Measurements from ENCODE around the gene SLC9A9. TPM values are rescaled to one million over a fixed set of nuclear protein-coding genes. Genes with fewer than 3 reads are reported as not detected.
A peak's percentile ranks its signal among the peaks of the same experiment; 100 is the strongest.

SLC9A9 gene
- total RNA-seq, 4 donors from 2014 or later: 13.4 to 15.0 (median 14.4) TPM

DNA sequence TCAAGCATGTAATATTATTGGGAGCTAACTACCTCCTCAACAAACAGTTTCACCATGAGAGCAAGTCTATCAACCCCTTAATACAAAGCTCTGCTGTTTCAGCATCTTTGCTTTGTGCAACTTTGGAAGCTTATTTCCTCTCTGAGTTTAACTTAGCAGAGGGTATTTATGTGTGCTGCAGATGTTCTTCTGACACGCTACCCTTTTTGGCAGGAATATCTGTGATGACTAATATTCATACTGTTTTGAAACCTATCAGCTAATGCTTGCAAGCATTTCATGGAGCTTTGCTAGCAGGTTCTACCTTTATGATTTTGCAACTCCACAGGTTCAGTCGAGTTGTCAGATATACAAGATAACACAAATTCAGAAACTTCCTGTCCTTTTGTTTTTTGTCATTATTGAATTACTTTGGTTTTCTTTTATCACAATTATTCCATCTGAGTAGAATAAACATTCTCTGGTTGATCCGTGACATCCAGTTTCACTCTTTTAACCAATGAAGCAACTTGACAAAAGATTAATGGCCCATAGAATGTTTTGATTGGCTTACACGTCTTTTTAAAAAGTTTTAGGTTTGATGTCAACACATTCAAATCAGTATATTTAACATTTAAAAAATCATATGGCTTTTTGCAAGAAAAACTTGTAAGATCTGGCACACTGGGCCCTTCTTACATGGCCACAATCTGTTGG, 1.7 kb upstream of the SLC9A9 start:
- Histone ChIP-seq H3K4me1 (peaks cover 0 to 35% (median 30%) of the 10 kb centered on the region in 4 donors), H3K9me3 (no peaks in the 10 kb centered on the region), H3K27ac (replicated peaks in 1 of 4) (no peak overlapping the region), H3K36me3 (no peaks in the 10 kb centered on the region), H3K27me3 (no peaks in the 10 kb centered on the region), H3K4me3 (no peak overlapping the region)
- WGBS: 24% methylated on average over 4 of the region's 4 CpGs
- intact Hi-C loops (cut with DNase I): loop anchor here (5.0 kb wide), 1 partner anchor 73 kb away; no protein-coding TSS in a partner anchor
- TF ChIP-seq POLR2A (IDR thresholded peaks at IDR 0.05; ENCODE audit: low read depth) (no peak), POLR2AphosphoS5 (IDR thresholded peaks at IDR 0.05) (peak in 1 of 2 donors; percentile 43)
- no peak for DNase-seq (ENCODE audit: extremely low spot score)

DNA sequence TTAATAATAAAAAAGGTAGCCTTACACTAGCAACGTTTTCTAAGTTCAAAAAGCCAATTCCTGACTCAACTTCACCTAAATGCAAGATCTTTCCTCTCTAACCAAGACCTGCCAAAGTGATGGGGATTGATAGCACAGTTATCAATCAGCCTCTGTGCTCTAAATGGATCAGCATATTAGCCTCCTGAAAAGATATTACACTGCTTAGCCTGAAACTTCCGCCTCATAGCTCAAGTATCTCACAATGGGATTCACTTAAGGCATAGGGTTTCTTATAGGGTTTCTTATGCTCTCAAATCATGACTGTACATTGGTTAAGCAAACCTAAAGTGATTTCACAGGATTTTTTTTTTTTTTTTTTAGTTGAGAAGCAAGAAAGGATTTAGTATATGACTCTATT, 436 bp upstream of the SLC9A9 start:
- DNase-seq (ENCODE audit: extremely low spot score): no peak
- no peak for TF ChIP-seq POLR2A (IDR thresholded peaks at IDR 0.05; ENCODE audit: low read depth)
- no peak for TF ChIP-seq POLR2AphosphoS5 (IDR thresholded peaks at IDR 0.05)
- intact Hi-C loops (cut with DNase I): loop anchor here (5.0 kb wide), 1 partner anchor 71 kb away; no protein-coding TSS in a partner anchor
- Histone ChIP-seq H3K4me3 (peak overlapping the region; percentile 62 to 73 (median 69)), H3K4me1 (peaks cover 0 to 38% (median 31%) of the 10 kb centered on the region in 4 donors), H3K36me3 (no peaks in the 10 kb centered on the region), H3K27me3 (no peaks in the 10 kb centered on the region), H3K9me3 (no peaks in the 10 kb centered on the region), H3K27ac (replicated peaks in 1 of 4) (peak overlapping the region in 3 of 4 donors; percentile 66 to 70 (median 66))
- 51% methylated on average over 2 of the region's 2 CpGs for WGBS

DNA sequence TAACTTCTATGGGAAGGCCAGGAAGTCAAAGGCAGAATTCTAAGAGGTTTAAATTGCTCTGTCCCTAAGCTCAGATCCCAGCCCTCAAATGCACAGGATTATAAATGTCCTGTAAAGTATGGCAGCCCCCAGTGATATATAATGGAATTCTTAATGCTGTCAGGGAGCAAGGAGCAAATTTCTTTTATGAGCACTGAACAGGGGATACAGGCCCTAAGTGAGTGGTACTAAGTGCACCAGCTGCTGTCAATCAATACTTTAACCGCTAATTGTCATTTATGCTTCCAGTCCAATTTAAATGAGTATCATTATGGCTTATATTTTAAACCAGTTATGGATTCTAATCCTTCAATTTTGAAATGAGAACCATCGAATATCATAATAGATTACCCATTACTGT, 4.7 kb downstream of the SLC9A9 start:
- H3K36me3 ChIP-seq: no peaks in the 10 kb centered on the region
- no peak overlapping the region for H3K4me3 ChIP-seq
- H3K27me3 ChIP-seq: no peaks in the 10 kb centered on the region
- H3K27ac ChIP-seq (replicated peaks in 1 of 4): no peak overlapping the region
- WGBS: 90% methylated on average over 2 of the region's 2 CpGs
- DNase-seq (ENCODE audit: extremely low spot score): no peak
- intact Hi-C loops (cut with DNase I): no loop called here
- TF ChIP-seq POLR2A (IDR thresholded peaks at IDR 0.05; ENCODE audit: low read depth) (no peak), CTCF (IDR thresholded peaks at IDR 0.05) (no peak), EP300 (IDR thresholded peaks at IDR 0.05) (no peak), POLR2AphosphoS5 (IDR thresholded peaks at IDR 0.05) (no peak)
- peaks cover 0 to 29% (median 17%) of the 10 kb centered on the region in 4 donors for H3K4me1 ChIP-seq
- H3K9me3 ChIP-seq: no peaks in the 10 kb centered on the region

DNA sequence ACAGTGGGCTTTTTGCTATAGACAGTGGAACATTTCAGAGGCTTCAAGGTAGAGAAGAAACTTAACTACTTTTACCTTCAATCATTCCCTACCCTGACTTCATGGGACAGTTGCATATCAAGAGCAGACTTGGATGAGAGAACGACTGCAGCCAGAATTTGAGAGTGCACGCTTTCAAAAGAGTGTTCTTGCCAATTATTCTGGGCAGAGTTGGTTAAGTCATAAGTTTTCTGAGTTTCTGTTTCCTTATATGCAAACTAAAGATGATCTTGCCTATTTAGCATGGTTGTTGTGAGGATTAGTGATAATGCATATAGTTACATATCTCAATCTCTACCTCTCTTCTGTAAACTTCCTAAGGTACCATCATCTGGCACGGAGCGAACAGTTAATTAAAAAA, 7.6 kb downstream of the SLC9A9 start:
- TF ChIP-seq POLR2AphosphoS5 (IDR thresholded peaks at IDR 0.05) (no peak), POLR2A (IDR thresholded peaks at IDR 0.05; ENCODE audit: low read depth) (no peak), CTCF (IDR thresholded peaks at IDR 0.05) (no peak), EP300 (IDR thresholded peaks at IDR 0.05) (no peak)
- no peaks in the 10 kb centered on the region for H3K27me3 ChIP-seq
- H3K4me3 ChIP-seq: no peak overlapping the region
- H3K4me1 ChIP-seq: peaks cover 0 to 16% (median 5%) of the 10 kb centered on the region in 4 donors
- no peaks in the 10 kb centered on the region for H3K9me3 ChIP-seq
- WGBS: 80% methylated on average over 4 of the region's 4 CpGs
- no peak for DNase-seq (ENCODE audit: extremely low spot score)
- H3K27ac ChIP-seq (replicated peaks in 1 of 4): no peak overlapping the region
- intact Hi-C loops (cut with DNase I): no loop called here
- no peaks in the 10 kb centered on the region for H3K36me3 ChIP-seq

DNA sequence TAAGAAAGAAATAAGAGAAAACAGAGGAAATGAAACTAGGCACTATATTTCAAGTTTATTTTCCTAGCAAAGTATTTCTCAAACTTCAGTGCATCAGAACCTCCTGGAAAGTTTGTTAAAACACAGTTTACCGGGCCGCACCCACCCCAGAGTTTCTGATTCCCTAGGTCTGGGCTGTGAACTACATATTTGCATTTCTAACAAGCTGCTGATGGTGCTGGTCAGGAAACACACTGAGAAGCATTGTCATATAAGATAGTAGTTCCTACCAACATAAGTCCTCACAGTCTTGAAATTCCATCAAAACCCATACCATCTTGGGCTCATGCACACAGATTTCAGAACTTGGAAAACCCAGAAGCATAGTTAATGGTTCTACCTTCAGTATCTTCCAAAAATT, 8.3 kb downstream of the SLC9A9 start:
- TF ChIP-seq POLR2A (IDR thresholded peaks at IDR 0.05; ENCODE audit: low read depth): no peak
- TF ChIP-seq CTCF (IDR thresholded peaks at IDR 0.05): no peak
- no peak for TF ChIP-seq EP300 (IDR thresholded peaks at IDR 0.05)
- TF ChIP-seq POLR2AphosphoS5 (IDR thresholded peaks at IDR 0.05): no peak
- Histone ChIP-seq H3K36me3 (no peaks in the 10 kb centered on the region), H3K4me1 (peaks cover 0 to 23% (median 5%) of the 10 kb centered on the region in 4 donors), H3K9me3 (no peaks in the 10 kb centered on the region), H3K27me3 (no peaks in the 10 kb centered on the region), H3K27ac (replicated peaks in 1 of 4) (no peak overlapping the region), H3K4me3 (no peak overlapping the region)
- WGBS: 84% methylated on average over 2 of the region's 2 CpGs
- no peak for DNase-seq (ENCODE audit: extremely low spot score)
- intact Hi-C loops (cut with DNase I): no loop called here

Measured in esophagus muscularis mucosa (tissue), 4 donors.